HG02759 (cell line): Measurements from ENCODE around the gene ZKSCAN3.
A peak's percentile ranks its signal among the peaks of the same experiment; 100 is the strongest.
"Not testable (repeated sequence)": the region's sequence is repeated elsewhere in the genome, so short reads cannot be mapped to it uniquely, and the experiment has no call there.

Source experiments
- ATAC-seq: cut with Tn5 transposase; IDR thresholded peaks from one replicate; pipeline ENCODE4 v1.9.1; 2021; ENCODE audit warnings: mild to moderate bottlenecking, moderate library complexity; ENCODE audit not compliant: unreplicated experiment

Gene ZKSCAN3

DNA sequence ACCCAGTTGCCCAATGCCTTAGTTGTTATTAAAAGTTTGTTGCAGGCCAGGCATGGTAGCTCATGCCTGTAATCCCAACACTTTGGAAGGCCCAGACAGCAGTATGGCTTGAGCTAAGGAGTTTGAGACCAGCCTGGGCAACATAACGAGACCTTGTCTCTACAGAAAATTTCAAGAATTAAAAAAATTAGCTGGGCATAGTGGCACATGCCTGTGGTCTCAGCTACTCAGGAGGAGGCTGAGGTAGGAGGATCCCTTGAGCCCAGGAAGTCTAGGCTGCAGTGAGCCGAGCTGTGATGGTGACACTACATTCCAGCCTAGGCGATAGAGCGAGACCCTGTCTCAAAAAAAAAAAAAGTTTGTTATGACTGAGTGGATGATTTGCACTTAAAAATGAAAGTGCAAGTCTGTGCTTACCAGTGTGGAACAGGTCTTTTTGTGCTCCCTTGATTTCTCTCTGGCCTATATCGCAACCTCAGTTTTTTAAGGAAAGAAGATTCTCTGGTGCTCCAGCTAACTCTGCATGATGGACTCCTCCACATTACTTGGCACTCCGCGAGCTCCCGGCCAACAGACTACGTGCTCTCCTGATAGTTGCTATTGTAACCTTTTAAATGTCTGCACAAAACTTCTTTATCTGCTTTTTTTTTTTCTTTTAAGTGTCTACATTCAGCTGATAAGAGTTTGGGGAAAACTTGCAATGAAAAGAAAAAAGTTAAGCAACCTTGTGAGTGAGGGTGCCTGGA lies 22.1 kb downstream of the ZKSCAN3 start:
- ATAC-seq: peak; percentile 82

DNA sequence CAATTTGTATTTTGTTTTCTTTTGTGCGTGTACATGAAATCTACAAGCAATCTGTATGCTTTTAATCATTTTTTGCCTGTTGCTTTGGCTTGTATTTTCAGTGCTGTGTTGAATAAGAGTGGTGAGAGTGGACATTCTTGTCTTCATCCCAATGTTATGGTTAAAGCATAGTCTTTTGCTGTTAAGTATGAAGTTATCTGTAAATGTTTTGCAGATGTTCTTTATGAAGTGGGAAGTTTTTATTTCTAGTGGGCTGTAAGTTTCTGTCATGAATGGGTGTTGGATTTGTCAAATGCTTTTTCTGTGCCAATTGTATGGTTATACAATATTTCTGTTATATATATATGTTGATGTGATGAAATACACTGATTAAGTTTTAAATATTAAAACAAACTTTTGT lies 24.2 kb downstream of the ZKSCAN3 start:
- no peak for ATAC-seq

DNA sequence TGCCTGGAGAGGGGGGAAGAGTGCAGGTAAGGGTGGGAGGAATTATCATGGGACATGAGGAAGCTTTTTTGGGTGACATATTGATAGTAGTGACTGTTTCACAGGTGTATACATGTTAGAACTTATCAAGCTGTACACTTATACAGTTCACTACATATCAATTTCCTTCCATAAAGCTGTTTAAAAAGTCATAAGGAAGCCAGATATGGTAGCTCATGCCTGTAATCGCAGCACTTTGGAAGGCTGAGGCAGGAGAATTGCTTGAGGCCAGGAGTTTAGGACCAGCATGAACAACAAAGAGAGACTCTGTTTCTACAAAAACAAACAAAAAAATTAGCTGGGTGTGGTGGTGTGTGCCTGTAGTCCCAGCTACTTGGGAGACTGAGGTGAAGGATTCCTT lies 28.1 kb downstream of the ZKSCAN3 start:
- ATAC-seq: no peak

DNA sequence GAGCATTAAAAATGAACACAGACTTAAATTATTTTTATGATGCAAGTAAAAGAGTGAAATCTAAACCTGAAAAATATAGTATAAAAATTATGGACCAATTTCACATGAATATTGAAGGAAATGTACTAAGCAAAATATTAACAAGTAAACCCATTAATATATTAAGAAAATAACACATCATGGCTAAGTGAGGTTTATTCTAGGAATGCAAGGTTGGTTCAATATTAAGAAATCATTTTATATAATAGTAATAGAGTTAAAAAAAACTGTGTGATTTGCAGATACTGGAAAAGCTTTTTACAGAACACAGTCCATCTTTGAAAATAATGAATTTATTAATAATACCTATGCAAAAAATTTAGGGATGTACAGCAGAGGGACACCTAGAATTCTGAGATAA lies 28.9 kb downstream of the ZKSCAN3 start:
- ATAC-seq: no peak

DNA sequence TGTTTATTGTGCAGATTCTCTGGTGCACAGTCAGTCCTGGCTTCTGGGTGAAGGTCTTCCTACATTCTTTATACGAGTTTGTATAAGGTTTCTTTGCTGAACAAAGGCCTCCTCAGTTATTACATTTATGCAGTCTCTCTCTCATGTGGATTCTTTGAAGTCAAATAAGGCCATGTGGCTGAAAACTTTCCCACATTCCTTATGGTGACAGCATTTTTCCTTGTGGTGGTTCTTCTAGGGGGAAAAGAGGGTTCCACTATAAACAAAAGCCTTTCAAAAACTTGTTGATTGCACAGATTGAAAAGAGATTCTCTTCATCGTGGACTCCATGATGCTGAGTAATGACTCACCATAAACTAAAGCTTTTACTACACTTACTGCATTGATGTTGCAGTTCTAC lies 30.6 kb downstream of the ZKSCAN3 start:
- no peak for ATAC-seq

DNA sequence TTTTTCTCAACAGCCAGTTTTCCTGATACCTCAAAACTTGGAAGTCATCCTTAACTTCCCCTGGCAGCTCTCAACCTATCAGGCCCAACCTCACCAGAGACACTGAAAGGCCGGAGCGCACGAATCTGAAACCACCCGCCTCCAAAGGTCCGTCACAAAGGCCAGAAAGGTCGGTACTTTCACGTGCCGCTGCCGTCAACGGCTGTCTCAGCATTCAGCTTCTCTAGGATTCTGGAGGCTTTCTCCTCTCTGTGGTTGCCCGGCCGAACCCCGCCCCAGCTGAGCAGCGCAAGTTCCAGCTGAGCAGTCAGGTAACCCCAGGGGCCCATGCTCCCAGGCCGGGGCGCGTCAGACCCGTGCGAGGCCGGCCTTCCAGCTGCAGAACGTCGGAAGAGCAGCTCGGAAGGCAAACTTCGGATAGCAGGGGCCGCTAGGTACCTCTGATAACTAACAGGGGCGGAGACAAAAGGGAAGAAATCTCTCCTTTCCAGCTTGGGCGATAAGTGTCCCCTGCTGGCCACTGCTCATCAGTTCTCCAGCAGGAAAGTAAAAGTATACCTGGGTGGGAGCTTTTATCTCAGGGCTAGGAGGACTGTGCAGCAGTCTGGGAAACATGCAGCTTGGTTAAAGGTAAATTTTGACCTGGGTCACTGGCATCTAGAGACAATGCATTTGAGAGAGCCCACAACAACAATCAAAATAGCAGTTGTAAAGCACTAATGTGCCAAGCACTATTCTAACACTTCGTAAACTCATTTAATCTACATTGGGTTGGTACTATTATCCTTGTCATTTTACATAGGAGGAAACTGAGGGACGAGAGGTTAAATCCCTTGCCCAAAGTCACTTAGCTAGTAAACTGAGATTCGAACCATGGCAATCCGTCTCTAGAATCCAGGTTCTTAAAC lies 33.7 kb downstream of the ZKSCAN3 start:
- ATAC-seq: peak; percentile 97

DNA sequence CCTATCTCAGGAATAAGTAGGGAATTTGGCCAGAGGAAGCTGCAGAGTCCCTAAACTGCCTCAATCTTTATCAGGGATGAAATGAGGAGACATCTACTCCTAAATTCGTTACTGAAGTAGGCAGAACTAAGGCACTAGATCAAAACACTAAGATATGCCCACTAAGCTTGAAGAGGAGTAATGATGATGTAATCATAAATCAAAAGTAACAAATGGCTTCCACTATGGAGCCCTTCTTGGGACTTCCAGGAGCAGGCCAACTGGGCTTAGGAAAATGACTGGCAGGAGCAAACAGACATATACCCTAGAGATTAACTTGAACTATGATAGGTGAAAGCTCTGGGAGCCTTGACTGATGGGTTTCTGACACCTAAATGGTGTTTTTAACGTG lies 34.4 kb downstream of the ZKSCAN3 start:
- ATAC-seq: no peak

DNA sequence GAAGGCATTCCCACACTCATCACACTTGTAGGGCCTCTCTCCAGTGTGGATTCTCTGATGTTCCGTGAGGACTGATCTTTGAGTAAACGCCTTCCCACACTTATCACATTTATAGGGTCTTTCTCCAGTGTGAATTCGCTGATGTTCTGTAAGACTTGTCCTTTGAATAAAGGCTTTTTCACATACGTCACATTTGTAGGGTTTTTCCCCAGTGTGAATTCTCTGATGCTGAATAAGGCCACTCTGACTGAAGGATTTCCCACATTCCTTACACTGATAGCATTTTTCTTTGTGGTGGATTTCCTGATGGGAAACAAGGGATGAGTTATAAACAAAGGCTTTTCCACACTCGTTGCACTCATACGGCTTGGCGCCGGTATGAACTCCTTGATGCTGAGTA lies 40.9 kb downstream of the ZKSCAN3 start:
- ATAC-seq: no peak

DNA sequence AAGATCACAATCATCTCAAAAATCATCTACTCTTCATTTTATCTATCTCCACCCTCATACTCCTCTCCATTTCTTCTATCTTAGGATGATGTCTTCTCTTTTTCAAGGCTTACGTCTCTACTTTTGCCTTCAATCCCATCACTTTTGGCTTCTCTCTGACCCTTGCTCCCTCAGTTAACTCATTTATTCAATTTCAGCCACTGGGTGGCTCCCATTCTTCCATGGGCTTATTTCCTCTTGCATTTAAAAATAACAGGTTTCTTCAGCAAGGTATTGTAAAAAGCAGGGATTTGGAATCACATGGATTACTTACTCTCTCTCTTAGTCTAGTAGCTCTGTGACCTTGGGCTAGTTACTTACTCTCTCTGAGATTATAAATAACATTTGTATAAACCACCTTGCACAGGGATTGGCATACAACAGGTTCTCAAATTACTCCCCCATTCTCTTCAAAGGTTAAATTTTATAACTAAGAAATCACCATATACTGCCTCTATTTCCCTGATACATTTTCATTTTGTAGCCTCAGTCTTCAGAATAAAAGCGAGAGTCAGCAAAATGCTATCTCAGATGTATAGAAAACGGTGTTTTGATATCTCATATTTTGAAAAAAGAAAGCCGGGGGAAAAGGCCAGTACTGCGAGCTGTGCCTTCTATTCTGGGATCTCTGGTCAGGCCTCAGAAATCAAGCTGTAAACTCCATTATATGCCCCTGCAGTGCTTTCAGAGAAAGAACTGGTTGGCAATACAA lies 44.3 kb downstream of the ZKSCAN3 start:
- no peak for ATAC-seq

DNA sequence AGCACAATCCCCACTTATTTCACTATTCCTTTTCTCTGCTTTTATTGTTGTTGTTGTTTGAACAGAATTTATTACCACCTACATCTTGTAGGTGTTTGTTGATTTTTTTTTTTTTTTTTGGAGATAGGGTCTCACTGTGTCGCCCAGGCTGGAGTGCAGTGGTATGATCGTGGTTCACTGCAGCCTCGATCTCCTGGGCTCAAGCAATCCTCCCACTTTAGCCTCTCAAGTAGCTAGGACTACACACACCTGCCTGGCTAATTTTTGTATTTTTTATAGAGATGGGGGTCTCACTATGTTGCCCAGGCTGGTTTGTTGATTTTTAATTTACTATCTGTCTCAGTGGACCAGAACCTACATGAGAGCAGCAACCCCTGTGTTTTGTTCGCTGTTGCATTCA lies 46.2 kb downstream of the ZKSCAN3 start:
- no peak for ATAC-seq

DNA sequence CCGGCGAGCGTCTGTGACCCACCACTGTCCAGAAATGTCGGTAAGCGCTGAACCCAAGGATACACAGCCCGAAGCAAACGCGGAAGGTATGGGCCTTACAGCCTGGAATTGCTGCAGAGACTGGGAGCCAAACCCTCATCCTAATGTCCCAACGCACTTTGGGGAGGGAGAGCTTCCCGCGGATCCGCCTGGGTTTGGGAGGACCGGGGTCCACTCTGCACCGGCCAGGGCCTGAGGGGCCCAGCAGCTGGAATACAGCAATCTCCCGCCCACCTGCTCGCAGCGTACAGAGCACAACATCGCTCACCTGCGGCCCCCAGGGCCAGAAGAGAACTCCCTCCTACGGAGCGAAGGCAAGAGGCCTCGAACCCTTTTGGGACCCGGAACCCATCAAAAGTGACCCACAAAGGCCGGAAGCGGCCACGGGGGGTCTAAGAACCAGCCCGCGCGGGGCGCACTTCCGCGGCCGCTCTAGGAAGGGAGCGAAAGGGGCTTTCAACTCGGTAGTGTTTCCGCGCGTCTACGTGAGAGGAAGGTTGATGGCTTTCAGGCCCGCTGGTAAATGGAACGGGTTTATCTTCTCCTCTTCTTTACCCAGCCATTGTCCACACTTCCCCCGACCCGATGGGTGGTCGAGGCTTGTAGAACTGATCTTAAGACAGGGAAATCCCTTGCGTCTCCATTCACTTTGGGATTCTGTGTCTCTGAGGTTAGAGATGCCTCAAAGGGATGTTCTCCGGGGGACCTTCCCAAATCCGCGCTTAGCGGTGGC lies 49.8 kb downstream of the ZKSCAN3 start, which contains the start of gene ZSCAN12:
Gene ZSCAN12, minus strand, starts transcription at position 398 of the 772 bp plus-strand sequence. CDS start 1,342 bp downstream, outside the sequence.
- ATAC-seq: peak; percentile 92

DNA sequence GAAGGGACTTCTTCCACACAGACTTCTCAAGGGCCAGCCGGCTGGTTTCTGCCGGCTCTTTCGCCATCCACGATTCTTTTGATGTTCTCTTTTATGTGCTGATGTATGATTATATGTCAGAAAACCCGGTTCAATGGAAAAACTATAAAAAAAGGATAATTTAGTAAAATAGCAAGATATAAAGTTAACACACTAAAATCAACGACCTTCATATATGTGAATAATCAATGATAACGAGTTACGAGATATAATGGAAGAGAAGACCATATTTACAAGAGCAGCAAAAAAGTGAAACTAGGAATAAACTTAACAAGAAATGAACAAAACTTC lies 50.3 kb downstream of the ZKSCAN3 start:
- ATAC-seq: no peak

DNA sequence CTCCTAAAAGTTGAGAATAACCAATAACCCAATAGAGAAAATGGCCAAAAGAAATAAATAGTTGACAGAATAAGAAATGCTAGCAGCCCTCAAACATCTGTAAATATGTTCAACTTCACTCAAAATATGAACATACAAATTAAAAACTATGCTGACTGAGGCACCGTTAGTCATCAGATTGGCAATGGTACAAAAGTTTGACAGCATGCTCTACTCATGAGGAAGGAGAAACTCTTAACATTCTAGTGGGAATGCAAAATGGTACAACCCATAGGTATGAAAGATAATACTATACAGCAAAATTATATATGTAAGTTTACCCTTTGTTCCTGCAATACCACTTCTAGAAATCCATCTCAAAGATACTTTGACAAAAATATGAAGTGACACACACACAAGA lies 51.4 kb downstream of the ZKSCAN3 start:
- no peak for ATAC-seq

DNA sequence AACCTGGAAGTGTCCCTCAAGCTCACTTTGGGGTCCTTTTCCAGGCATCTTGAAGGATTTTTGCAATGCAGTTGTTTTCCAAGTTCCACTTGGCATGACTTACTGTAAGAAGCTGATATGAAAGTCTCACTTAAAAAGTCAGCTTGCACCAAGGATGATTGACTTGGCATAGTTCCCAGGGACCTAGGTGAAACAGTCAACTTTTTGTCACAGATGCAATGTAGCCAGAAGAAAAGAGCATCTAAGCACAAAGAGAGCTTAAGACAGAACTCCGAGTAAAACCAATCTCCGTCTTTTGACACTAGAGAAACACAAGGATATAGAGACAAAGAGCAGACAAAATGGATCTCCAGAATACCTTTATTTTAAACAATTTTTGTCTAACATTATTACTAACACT lies 52.5 kb downstream of the ZKSCAN3 start:
- no peak for ATAC-seq

DNA sequence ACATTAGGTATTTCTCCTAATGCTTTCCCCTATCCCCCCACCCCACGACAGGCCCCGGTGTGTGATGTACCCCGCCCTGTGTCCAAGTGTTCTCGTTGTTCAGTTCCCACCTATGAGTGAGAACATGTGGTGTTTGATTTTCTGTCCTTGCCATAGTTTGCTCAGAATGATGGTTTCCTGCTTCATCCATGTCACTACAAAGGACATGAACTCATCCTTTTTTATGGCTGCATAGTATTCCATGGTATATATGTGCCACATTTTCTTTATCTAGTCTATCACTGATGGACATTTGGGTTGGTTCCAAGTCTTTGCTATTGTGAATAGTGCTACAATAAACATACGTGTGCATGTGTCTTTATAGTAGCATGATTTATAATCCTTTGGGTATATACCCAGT lies 54.2 kb downstream of the ZKSCAN3 start:
- ATAC-seq: not testable (repeated sequence)

DNA sequence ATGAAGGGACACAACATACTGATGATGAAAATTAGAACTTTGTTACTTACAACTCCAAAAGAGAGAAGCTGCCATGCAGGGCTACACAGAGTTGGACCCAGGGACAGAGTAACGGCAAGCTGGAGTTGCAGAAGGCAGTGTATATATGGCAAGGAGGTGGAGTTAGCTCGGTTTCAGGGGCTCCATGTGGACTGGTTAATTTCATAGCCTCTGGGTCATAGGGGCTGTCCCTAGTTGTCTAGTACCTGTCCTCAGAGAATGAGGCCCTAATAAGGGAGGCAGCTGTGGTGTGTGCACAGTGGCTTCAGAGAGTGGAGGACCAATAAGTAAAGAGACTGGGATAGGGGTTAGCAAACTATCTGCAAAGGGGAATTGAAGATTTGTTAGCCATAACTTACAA lies 57.7 kb downstream of the ZKSCAN3 start:
- ATAC-seq: no peak

DNA sequence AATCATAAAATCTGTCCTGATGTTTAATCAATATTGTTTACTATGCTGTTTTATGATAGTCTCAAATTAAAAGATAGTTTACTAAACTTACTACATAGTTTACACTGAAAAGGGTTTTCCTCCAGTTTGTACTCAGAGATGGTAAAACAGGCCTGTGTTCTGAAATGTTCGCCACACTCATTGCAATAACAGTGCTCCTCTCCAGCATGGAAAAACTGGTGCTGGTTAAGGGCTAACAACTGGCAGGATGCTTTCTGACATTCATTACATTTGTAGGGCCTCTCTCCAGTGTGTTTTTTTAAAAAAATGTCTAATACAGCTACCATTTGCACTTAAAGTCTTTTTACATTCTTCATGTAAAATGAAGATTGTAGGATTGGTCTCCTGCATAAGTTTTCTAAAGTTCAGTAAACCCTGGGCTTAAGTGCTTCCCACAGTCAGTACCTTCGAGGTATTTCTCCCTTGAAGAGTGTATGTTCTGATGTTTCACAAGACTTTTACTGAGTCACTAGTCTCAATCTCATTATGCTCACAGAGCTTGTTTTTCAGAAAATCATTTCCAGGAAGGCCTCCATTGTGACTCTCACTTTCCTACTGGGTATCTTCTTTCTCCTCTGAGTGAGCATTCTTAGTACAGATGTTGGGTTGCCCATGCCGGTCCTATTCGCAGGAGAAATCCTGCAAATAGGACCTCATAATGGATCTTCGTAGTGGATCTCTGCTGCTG lies 58.5 kb downstream of the ZKSCAN3 start:
- no peak for ATAC-seq

DNA sequence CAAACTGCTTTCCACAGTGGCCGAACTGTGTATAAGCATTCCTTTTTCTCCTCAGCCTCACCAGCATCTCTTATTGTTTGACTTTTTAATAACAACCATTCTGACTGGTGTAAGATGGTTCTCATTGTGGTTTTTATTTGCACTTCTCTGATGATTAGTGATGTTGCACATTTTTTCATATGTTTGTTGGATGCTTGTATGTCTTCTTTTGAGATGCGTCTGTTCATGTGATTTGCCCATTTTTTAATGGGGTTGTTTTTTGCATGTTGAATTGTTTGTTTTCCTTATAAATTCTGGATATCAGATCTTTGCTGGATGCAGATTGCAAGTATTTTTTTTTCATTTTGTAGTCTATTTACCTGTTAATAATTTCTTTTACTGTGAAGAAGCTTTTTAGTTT lies 61.0 kb downstream of the ZKSCAN3 start:
- no peak for ATAC-seq

DNA sequence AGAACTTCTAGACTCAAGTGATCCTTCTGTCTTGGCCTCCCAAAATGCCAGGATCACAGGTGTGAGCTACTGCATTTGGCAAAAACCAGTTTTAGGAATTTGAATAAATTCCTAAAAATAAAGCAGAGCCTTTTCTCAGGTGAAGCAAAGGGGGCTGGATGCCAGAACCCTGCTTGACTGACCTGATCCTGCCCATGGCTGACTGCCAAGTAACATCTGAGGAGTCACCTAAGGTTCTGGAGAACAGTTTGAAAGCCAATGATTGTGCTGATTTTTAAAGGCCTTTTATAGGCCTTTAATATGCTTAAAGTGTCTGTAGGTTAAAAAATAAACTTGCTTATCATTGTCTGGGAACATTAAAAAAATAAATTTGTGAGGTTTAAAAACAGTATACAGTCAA lies 63.9 kb downstream of the ZKSCAN3 start:
- ATAC-seq: no peak
